Mammary epithelial cell (primary cell): ENCODE results near the gene CDH4.

Source experiments
- EZH2 ChIP-seq: IDR thresholded peaks from 2 replicates; pipeline ENCODE4 v1.6.1; 2012; ENCODE audit warnings: low read length, inconsistent platforms, borderline replicate concordance
- TF ChIP-seq, protein P1 (sequence below), 2 donors: IDR thresholded peaks in 1 of 2; conservative IDR thresholded peaks in 1 of 2; 2 replicates each; pipeline ENCODE4 v1.5.1; 2011 to 2012; ENCODE audit warnings: inconsistent platforms in 2 of 2, low read length in 2 of 2, mild to moderate bottlenecking in 2 of 2, control low read depth in 1 of 2, low read depth in 1 of 2; ENCODE audit not compliant: insufficient read depth in 1 of 2; ENCODE audit errors: extremely low read depth in 1 of 2

DNA sequence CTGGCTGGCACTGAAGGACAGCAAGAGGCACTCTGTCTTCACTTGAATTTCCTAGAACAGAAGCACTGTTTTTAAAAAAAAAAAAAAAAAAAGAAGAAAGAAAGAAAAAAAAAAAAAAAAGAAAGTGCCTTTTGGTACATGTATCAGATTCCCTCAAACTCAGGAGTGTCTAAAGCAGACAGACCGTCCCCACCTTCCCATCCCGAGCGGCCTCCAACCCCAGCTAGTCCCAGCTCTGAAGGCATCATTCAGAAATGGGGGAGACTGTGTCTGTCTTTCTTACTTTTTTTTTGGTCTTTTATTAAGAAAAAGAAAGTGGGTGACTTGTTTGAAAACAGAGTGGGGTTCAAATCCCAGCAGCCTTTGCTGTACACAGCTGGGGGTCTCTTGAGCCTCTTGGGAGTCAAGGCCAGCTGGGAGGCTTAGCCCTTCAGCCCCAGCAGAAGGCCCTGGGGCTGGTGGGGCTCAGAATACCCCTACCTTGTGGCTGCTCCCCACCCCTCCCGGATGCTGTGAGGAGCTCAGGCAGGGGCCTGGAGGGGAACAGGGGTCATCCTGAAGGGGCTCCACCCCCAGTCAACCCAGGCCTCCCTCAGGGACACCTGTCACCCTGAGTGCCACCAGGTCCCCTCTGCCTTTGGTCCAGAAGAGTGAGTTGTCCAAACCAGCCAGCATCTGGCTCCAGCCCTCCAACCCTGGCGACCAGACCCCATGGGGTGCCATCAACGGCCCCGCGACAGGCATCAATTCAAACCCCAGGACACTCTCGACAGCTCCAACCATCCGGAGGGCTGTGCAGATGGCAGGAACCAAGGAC, 685.3 kb downstream of the CDH4 start:
- TF ChIP-seq, protein P1, sequence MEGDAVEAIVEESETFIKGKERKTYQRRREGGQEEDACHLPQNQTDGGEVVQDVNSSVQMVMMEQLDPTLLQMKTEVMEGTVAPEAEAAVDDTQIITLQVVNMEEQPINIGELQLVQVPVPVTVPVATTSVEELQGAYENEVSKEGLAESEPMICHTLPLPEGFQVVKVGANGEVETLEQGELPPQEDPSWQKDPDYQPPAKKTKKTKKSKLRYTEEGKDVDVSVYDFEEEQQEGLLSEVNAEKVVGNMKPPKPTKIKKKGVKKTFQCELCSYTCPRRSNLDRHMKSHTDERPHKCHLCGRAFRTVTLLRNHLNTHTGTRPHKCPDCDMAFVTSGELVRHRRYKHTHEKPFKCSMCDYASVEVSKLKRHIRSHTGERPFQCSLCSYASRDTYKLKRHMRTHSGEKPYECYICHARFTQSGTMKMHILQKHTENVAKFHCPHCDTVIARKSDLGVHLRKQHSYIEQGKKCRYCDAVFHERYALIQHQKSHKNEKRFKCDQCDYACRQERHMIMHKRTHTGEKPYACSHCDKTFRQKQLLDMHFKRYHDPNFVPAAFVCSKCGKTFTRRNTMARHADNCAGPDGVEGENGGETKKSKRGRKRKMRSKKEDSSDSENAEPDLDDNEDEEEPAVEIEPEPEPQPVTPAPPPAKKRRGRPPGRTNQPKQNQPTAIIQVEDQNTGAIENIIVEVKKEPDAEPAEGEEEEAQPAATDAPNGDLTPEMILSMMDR (conservative IDR thresholded peaks at IDR 0.05 in 1 of 2, IDR thresholded peaks at IDR 0.05 in 1 of 2; ENCODE audit: extremely low read depth in 1 of 2, insufficient read depth in 1 of 2, low read depth in 1 of 2, low read length in 2 of 2) = no peak
- no peak for TF ChIP-seq EZH2
